NCI-H146 treated with DMSO at 0.1 percent for 48 hours (cell line): ENCODE measurements around the gene CKS1B.
"Not testable (repeated sequence)": the region's sequence is repeated elsewhere in the genome, so short reads cannot be mapped to it uniquely, and the experiment has no call there.

ENCODE experiments used
- DNase-seq: peaks from one replicate; lab custom pipeline; 2025; ENCODE audit not compliant: unreplicated experiment; lab: John Stamatoyannopoulos, UW

Gene CKS1B

GRCh38 chr1:154983776-154984466 lies 9.4 kb downstream of the CKS1B start:
- DNase-seq: no peak

- not testable (repeated sequence) for DNase-seq
Measured at GRCh38 chr1:154986736-154987135, 12.3 kb downstream of the CKS1B start.

- no peak for DNase-seq
Measured at GRCh38 chr1:154987326-154987725, 12.8 kb downstream of the CKS1B start.

GRCh38 chr1:154988058-154988954 lies 13.8 kb downstream of the CKS1B start:
- DNase-seq: no peak

DNA sequence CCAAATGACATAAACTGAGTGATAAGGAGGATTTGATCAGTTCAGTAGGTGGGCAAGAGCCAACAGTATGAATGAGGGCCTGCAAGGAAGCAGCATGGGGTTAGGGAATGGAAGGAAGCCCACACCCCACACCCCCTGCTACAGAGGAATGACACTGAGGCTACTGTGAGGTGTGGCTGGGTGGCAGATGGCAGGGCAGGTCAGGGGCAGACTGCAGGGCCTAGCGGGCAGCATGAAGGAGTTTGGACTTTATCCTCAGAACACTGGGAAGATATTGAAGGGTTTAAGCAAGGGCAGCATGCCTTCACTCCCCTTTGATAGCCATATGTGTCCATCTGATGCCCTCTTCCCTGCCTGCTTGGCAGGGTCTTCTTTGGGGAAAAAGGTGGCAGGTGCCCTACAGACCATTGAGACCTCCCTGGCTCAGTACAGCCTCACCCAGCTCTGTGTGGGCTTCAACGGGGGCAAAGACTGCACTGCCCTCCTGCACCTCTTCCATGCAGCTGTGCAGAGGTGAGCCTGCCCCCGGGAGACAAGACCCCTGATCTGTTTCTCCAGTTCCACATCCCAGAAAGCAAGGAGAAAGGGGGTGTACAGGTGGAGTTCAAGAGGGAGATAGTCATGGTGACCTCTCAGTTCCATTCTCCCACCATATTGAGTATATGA lies 14.8 kb downstream of the CKS1B start:
- no peak for DNase-seq

DNA sequence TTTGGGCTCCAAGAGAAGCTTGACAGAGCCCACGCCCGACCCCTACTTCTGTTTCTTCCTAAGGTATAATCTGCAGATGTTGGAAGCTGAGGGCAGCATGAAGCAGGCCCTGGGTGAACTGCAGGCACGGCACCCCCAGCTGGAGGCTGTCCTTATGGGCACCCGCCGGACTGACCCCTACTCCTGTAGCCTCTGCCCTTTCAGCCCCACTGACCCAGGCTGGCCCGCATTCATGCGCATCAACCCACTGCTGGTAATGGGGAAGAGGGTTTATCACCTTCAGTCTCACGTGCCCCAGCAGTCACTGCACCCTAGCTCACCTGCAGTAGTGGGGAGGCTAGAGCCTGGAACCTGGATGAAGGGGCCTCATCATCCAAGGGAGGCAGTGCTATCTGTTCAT lies 15.8 kb downstream of the CKS1B start:
- no peak for DNase-seq

DNA sequence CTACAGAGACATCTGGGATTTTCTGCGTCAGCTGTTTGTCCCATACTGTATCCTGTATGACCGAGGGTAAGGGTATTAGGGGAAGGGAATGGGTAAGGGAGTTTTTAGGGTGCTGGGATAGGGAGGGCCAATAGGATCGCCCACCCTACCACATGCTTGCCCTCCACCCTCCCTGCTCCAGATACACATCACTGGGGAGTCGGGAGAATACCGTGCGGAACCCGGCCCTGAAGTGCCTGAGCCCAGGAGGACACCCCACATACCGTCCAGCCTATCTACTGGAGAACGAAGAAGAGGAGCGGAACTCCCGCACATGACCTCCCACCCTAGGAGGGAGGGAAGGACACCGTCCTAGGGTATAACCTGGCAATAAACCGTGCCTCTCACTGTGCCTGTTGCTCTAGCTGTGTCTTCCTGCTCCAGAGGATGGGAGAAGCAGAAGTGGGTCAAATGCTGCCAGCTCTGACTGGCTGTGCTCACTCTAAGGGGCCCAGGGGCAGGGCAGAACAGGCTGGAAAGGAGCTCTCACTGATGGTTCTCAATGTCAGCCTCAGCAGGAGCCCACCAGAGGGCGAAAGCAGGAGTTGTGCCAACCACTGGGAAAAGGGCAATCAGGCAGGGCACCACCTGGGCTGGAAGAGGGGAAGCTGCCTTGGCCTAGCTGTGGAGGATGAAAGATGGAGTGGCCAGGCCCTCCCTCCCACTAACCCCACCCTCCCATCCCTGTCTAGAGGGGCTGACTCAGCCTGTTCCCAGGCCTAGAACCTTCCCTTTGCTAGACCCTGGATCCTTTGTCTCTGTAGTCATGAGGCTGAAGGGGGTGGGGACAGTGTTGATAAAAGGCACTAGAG lies 18.5 kb downstream of the CKS1B start:
- no peak for DNase-seq

DNA sequence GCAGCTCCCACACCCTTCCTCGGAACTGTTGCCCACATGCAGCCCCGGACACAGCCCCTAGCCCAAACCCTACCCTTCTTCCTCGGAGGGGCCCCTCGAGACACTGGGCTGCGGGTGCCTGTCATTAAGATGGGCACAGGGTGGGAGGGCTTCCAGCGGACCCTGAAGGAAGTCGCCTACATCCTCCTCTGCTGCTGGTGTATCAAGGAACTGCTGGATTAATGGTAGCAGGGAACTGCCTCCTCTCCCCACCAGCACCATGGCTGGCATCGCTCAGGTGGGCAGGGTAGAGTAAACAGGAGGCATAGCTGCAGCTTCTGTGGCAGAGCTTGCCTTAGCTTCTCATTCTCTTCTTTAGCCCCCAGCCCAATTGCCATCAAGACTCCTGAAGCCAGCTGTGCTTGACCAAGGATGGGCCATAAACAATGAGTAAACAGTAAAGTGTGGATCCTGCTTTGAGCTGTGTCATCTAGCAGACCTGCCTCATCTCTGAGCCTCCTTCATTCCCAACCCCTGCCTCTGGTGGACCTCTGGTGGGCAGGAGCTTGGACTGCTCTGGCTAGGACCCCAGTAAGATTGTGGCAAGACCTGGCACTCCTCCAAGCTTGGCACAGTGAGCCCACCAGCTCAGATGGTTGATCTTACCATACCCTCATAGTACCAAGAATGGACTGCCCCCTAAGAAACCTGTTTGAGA lies 19.2 kb downstream of the CKS1B start, which contains the start of gene LENEP:
TSS of gene LENEP (plus strand) at position 15 of the 697 bp plus-strand sequence. CDS start at position 37, 22 bp downstream.
- DNase-seq: no peak

GRCh38 chr1:154994269-154994587 lies 19.7 kb downstream of the CKS1B start:
- DNase-seq: no peak

DNA sequence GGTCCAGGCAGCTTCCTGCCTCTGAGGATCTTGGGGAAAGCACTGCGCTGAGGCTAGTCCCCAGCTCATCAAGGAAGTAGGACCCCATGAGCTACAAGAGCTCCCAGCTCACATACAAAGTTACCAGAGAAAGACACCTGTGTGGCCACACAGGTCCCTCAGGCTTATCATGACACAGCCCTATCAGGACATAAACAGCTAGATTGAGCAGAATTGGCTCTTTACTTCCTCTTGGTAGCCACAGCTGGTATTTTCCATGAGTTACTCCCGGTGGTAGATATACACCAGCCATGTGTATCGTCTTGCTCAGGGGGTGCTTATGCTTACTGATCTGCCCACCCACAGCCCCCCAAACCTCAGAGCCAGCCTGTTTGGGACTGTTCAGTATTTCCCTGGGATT lies 20.1 kb downstream of the CKS1B start:
- DNase-seq: no peak

DNA sequence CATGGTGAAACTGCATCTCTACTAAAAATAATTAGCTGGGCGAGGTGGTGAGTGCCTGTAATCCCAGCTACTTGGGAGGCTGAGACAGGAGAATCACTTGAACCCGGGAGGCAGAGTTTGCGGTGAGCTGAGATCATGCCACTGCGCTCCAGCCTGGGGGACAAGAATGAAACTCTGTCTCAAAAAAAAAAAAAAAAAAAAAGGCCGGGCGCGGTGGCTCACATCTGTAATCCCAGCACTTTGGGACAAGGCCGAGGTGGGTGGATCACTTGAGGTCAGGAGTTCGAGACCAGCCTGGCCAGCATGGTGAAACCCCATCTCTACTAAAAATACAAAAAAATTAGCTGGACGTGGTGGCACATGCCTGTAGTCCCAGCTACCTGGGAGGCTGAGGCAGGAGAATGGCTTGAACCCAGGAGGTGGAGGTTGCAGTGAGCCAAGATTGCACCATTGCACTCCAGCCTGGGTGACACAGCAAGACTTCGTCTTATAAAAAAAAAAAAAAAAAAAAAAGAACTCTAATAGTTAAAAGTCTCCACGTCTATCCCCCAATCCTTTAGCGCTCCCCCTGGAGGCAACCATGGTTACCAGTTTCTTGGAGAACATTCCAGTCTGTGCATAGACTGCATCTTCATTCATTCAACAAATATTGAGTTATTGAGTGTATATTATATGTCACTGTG lies 21.0 kb downstream of the CKS1B start:
- not testable (repeated sequence) for DNase-seq

DNA sequence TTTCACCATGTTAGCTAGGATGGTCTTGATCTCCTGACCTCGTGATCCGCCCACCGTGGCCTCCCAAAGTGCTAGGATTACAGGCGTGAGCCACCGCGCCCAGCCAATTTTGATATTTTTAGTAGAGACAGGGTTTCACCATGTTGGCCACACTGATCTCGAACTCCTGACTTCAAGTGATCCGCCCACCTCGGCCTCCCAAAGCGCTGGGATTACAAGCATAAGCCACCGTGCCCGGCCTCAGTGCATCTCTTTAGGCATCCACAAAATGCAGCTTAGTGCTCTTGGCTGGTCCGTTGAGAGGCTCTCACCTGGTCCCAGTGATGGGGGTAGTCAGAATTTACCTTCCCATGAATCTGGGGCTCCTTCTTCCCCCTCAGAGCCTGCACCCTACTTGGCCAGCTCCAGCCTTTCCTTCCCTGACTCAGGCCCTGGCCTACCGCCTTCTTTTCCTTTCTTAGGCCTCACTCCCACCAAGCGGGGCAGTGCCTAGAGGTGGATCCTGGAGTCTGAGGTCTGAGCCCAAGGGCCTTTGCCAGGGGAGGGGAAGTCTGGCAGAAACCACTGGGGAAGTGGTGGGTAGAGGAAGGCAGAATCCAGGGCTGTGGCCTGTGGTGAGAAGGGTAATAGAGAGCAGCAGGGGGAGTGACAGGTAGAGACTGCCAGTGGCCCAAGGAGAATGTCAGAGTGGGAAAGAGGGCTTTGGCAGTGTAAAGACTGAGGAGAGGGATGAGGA lies 22.7 kb downstream of the CKS1B start:
- DNase-seq: no peak

GRCh38 chr1:154998201-154998780 lies 23.8 kb downstream of the CKS1B start:
- DNase-seq: no peak

- DNase-seq: peak; percentile 53
Measured at GRCh38 chr1:154998818-154999570, 24.5 kb downstream of the CKS1B start.

GRCh38 chr1:154999571-155000410 lies 25.3 kb downstream of the CKS1B start:
- DNase-seq: peak; percentile 53

DNA sequence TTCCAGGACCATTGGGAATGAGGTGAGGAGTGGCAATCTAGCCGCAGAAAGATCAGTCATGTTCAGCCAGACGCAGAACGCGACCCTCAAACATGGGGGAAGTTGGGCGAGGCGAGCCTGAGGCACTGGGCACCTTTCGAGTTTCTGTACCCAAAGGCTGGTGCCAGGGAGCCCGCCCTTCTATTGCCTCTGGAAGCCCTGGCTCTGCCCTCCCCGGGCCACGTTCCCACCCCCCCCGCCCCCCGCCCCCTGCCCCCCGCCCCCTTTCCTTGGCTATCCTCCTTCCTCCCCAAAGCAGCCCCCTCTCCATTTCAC lies 25.9 kb downstream of the CKS1B start:
- DNase-seq: no peak

- peak; percentile 75 for DNase-seq
Measured at GRCh38 chr1:155000726-155001424, 26.4 kb downstream of the CKS1B start.
